PFSK-1 (cell line): ENCODE results near the gene SCN4B.

Experiments used
- REST ChIP-seq, 2 experiments: IDR thresholded peaks; 2 replicates each; pipeline versions ENCODE4 v1.6.1 to v1.8.0; 2011 to 2012; ENCODE audit warnings: low read depth in 2 of 2, low read length in 2 of 2, control low read depth in 1 of 2, inconsistent platforms in 1 of 2, mild to moderate bottlenecking in 1 of 2, moderate library complexity in 1 of 2; ENCODE audit not compliant: insufficient read depth in 1 of 2
- TAF1 ChIP-seq: IDR thresholded peaks from 2 replicates; pipeline ENCODE4 v1.6.1; 2012; ENCODE audit warnings: low read length, control low read depth, borderline replicate concordance; ENCODE audit not compliant: insufficient read depth

- TF ChIP-seq TAF1 (no peak), REST (IDR thresholded peaks at IDR 0.05; ENCODE audit: insufficient read depth in 1 of 2, low read depth in 2 of 2, low read length in 2 of 2) (no peak)
Measured at GRCh38 chr11:118138839-118139420, 13.7 kb downstream of the SCN4B start.
